IMR-90 (cell line): ENCODE measurements around the gene FBXW5. TPM values are rescaled to one million over a fixed set of nuclear protein-coding genes. Genes with fewer than 3 reads are reported as not detected.

Experiments
- ATAC-seq: fragments of 200-7000 bp; cut with Tn5 transposase; 2 replicates; pipeline ENCODE4 v1.9.1; 2020; ENCODE audit warnings: low read depth, mild to moderate bottlenecking, moderate library complexity
- BruUV-seq: library from RNA; stranded (reverse); fragments of 400-500 nt; replicated peaks from 2 replicates; lab custom pipeline; 2021; lab: Mats Ljungman, UMichigan
- CTCF ChIA-PET: fragments of 300-600 bp; formaldehyde crosslinking; extraction: SDS; loops from one replicate; lab custom pipeline; 2021; ENCODE audit warnings: antibody characterized with exemption; lab: Yijun Ruan, JAX
- POLR2A ChIA-PET: fragments of 300-600 bp; sonication (Branson Sonifier 250); formaldehyde crosslinking; loops from one replicate; lab custom pipeline; 2022; ENCODE audit warnings: antibody characterized with exemption; ENCODE audit not compliant: unreplicated experiment; lab: Charles Lee
- DNase-seq: peaks from one replicate; pipeline ENCODE4 v3.0.0; 2013
- H2AFZ ChIP-seq: replicated peaks from 2 replicates; pipeline ENCODE3; 2013; ENCODE audit warnings: low read length, mild to moderate bottlenecking; ENCODE audit not compliant: poor library complexity
- H2AK5ac ChIP-seq: 2 replicates; pipeline ENCODE4 v1.6.1; 2013; ENCODE audit warnings: low read depth, low read length, inconsistent platforms
- H2AK9ac ChIP-seq: replicated peaks from 2 replicates; pipeline ENCODE3; 2013; ENCODE audit warnings: mild to moderate bottlenecking, low read depth, low read length, moderate library complexity; ENCODE audit not compliant: poor library complexity
- H2BK120ac ChIP-seq: 2 replicates; pipeline ENCODE4 v1.6.1; 2013; ENCODE audit warnings: low read depth, low read length, inconsistent platforms
- H2BK15ac ChIP-seq: 3 replicates; pipeline ENCODE4 v1.6.1; 2013; ENCODE audit warnings: low read depth, low read length, inconsistent platforms
- H2BK20ac ChIP-seq: 2 replicates; pipeline ENCODE4 v1.6.1; 2013; ENCODE audit warnings: low read depth, mild to moderate bottlenecking, inconsistent platforms, low read length, moderate library complexity
- H2BK5ac ChIP-seq: 2 replicates; pipeline ENCODE4 v1.6.1; 2013; ENCODE audit warnings: mild to moderate bottlenecking, low read depth, low read length, inconsistent platforms; ENCODE audit not compliant: poor library complexity, severe bottlenecking
- H3K14ac ChIP-seq: replicated peaks from 2 replicates; pipeline ENCODE4 v1.6.1; 2013; ENCODE audit warnings: low read depth, low read length, inconsistent platforms
- H3K18ac ChIP-seq: 2 replicates; pipeline ENCODE4 v1.6.1; 2013; ENCODE audit warnings: low read depth, low read length, control low read depth
- H3K23ac ChIP-seq: 2 replicates; pipeline ENCODE4 v1.6.1; 2013; ENCODE audit warnings: low read depth, low read length, inconsistent platforms
- H3K27ac ChIP-seq: 2 replicates; pipeline ENCODE4 v1.5.1; 2013; ENCODE audit warnings: mild to moderate bottlenecking, control low read depth, low read length; ENCODE audit not compliant: insufficient read depth
- H3K27me3 ChIP-seq: 2 replicates; pipeline ENCODE4 v1.6.1; 2013; ENCODE audit warnings: low read length; ENCODE audit not compliant: control insufficient read depth, insufficient read depth
- H3K36me3 ChIP-seq: 2 replicates; pipeline ENCODE4 v1.6.1; 2013; ENCODE audit warnings: low read length, mixed read lengths; ENCODE audit not compliant: control insufficient read depth, insufficient read depth
- H3K4ac ChIP-seq: 2 replicates; pipeline ENCODE4 v1.6.1; 2013; ENCODE audit warnings: low read depth, low read length, inconsistent platforms
- H3K4me1 ChIP-seq: 2 replicates; pipeline ENCODE4 v1.6.1; 2013; ENCODE audit warnings: low read length, mixed read lengths; ENCODE audit not compliant: control insufficient read depth, insufficient read depth
- H3K4me2 ChIP-seq: 2 replicates; pipeline ENCODE4 v1.6.1; 2013; ENCODE audit warnings: low read depth, mild to moderate bottlenecking, control low read depth, low read length, moderate library complexity
- H3K4me3 ChIP-seq: 2 replicates; pipeline ENCODE4 v1.5.1; 2013; ENCODE audit warnings: low read depth, mild to moderate bottlenecking, control low read depth, low read length, moderate library complexity; ENCODE audit not compliant: insufficient read depth
- H3K56ac ChIP-seq: 2 replicates; pipeline ENCODE4 v1.6.1; 2013; ENCODE audit warnings: low read length, inconsistent platforms; ENCODE audit not compliant: insufficient read depth; ENCODE audit errors: extremely low read depth
- H3K79me1 ChIP-seq, 2 experiments: 2 replicates each; pipeline ENCODE4 v1.6.1; 2013; ENCODE audit warnings: low read length in 2 of 2, inconsistent platforms in 1 of 2, low read depth in 1 of 2
- H3K9ac ChIP-seq: 2 replicates; pipeline ENCODE4 v1.6.1; 2013; ENCODE audit warnings: low read depth, low read length, control low read depth
- H3K9me1 ChIP-seq: 2 replicates; pipeline ENCODE4 v1.6.1; 2013; ENCODE audit warnings: low read length, inconsistent platforms; ENCODE audit not compliant: insufficient read depth
- H3K9me3 ChIP-seq: 2 replicates; pipeline ENCODE4 v1.6.1; 2013; ENCODE audit warnings: low read length; ENCODE audit not compliant: control insufficient read depth, insufficient read depth
- H4K20me1 ChIP-seq: 2 replicates; pipeline ENCODE4 v1.6.1; 2013; ENCODE audit warnings: low read length, inconsistent platforms; ENCODE audit not compliant: insufficient read depth
- H4K5ac ChIP-seq: 2 replicates; pipeline ENCODE4 v1.6.1; 2013; ENCODE audit warnings: mild to moderate bottlenecking, low read depth, low read length, control low read depth
- H4K8ac ChIP-seq, 2 experiments: 2 replicates each; pipeline ENCODE4 v1.6.1; 2013; ENCODE audit warnings: low read depth in 2 of 2, low read length in 2 of 2, control low read depth in 1 of 2, inconsistent platforms in 1 of 2
- H4K91ac ChIP-seq: 2 replicates; pipeline ENCODE4 v1.6.1; 2013; ENCODE audit warnings: low read depth, low read length, inconsistent platforms; ENCODE audit not compliant: insufficient read depth
- BHLHE40 ChIP-seq: fragments of 150-350 bp; IDR thresholded peaks from 2 replicates; pipeline ENCODE4 v1.6.1; 2016; ENCODE audit warnings: mild to moderate bottlenecking, low read depth, low read length
- CEBPB ChIP-seq: IDR thresholded peaks from 2 replicates; pipeline ENCODE4 v1.6.1; 2012; ENCODE audit warnings: low read depth, low read length, improper control_type of control experiment
- CHD1 ChIP-seq: IDR thresholded peaks from 2 replicates; pipeline ENCODE4 v1.6.1; 2012; ENCODE audit warnings: low read depth, low read length, improper control_type of control experiment
- CTCF ChIP-seq: conservative IDR thresholded peaks from 2 replicates; pipeline ENCODE4 v1.5.1; 2012; ENCODE audit warnings: mild to moderate bottlenecking, low read depth, low read length, improper control_type of control experiment
- ELK1 ChIP-seq: fragments of 150-350 bp; IDR thresholded peaks from 2 replicates; pipeline ENCODE4 v1.6.1; 2016; ENCODE audit warnings: low read depth, mild to moderate bottlenecking, low read length, moderate library complexity, borderline replicate concordance
- MAFK ChIP-seq: IDR thresholded peaks from 2 replicates; pipeline ENCODE4 v1.6.1; 2012; ENCODE audit warnings: low read depth, low read length, improper control_type of control experiment
- MAZ ChIP-seq: IDR thresholded peaks from 2 replicates; pipeline ENCODE4 v1.6.1; 2012; ENCODE audit warnings: low read depth, mild to moderate bottlenecking, low read length, improper control_type of control experiment, moderate library complexity, borderline replicate concordance
- MXI1 ChIP-seq: IDR thresholded peaks from 2 replicates; pipeline ENCODE4 v1.6.1; 2012; ENCODE audit warnings: low read depth, mild to moderate bottlenecking, low read length, moderate library complexity, borderline replicate concordance
- RAD21 ChIP-seq: IDR thresholded peaks from 2 replicates; pipeline ENCODE4 v1.6.1; 2012; ENCODE audit warnings: low read length, improper control_type of control experiment
- USF2 ChIP-seq: fragments of 150-350 bp; IDR thresholded peaks from 2 replicates; pipeline ENCODE4 v1.6.1; 2017; ENCODE audit warnings: mild to moderate bottlenecking, antibody characterized with exemption, low read length, low read depth
- WGBS, 2 experiments: methylation state at CpG; one replicate each; pipeline versions ENCODE4 v1.1.5 to v1.1.7; 2013; ENCODE audit warnings: missing lambda C conversion rate in 2 of 2; ENCODE audit not compliant: insufficient read length in 1 of 2; ENCODE audit errors: extremely low coverage in 2 of 2; 5-methylcytosine and 5-hydroxymethylcytosine counted together
- dilution Hi-C: fragments of 300-500 bp; cut with HindIII; formaldehyde crosslinking; loops from one replicate; pipeline ENCODE4 v1.14.3; 2018; ENCODE audit warnings: low sequenced_read_pairs; ENCODE audit not compliant: unreplicated experiment
- in situ Hi-C: fragments of 300-500 bp; cut with MboI; formaldehyde crosslinking; loops from 3 replicates; pipeline ENCODE4 v1.14.3; 2019; ENCODE audit warnings: low sequenced_read_pairs, inconsistent platforms, mixed read lengths
- intact Hi-C: fragments of 100-400 bp; cut with micrococcal nuclease; formaldehyde crosslinking; loops from 2 replicates; pipeline ENCODE4 v1.10.0; 2022
- polyA plus RNA-seq, 3 experiments: library from polyadenylated mRNA; depleted of rRNA; stranded (reverse); fragments of >200 nt; gene quantifications; 2 replicates each; pipeline ENCODE4 v1.2.3, GENCODE V29; 2012; ENCODE audit warnings: low replicate concordance in 1 of 3
- total RNA-seq: library from RNA; depleted of rRNA; stranded (reverse); fragments of >200 nt; gene quantifications from 2 replicates; pipeline ENCODE4 v1.2.3, GENCODE V29; 2012

The FBXW5 gene
- total and polyA plus RNA-seq, 2 of the 4 experiments (the other 2 are of a cell fraction), result 65.1 to 80.2 TPM

- no peak overlapping the region for H4K8ac ChIP-seq
- in situ Hi-C loops, result no loop called here
- H3K27ac ChIP-seq, result no peak overlapping the region
- CTCF ChIA-PET, result interaction anchor here (1.4 kb wide), 1 partner anchor 9 kb away, joined by 4 read pairs; no protein-coding TSS in a partner anchor
- no peaks in the 10 kb centered on the region for H3K9me3 ChIP-seq
- no peaks in the 10 kb centered on the region for H3K27me3 ChIP-seq
- intact Hi-C loops, result no loop called here
- H3K9ac ChIP-seq, result no peak overlapping the region
- no peaks in the 10 kb centered on the region for H3K9me1 ChIP-seq
- dilution Hi-C loops, result no loop called here
- H2BK120ac ChIP-seq, result no peak overlapping the region
- H2AFZ ChIP-seq, result no peak overlapping the region
- no peak overlapping the region for H2BK20ac ChIP-seq
- H3K79me1 ChIP-seq, result no peaks in the 10 kb centered on the region; a peak in 1 of 4 replicates
- no peak overlapping the region for H2BK15ac ChIP-seq
- no peak overlapping the region for H4K5ac ChIP-seq
- POLR2A ChIA-PET, result no interaction called here
- no peaks in the 10 kb centered on the region for H4K20me1 ChIP-seq
- H4K91ac ChIP-seq, result no peak overlapping the region
- no peak overlapping the region for H3K4me3 ChIP-seq
- H3K14ac ChIP-seq, result no peak overlapping the region
- peaks cover 10% of the 10 kb centered on the region for H3K36me3 ChIP-seq
- H2AK5ac ChIP-seq, result no peak overlapping the region
- 90% methylated on average over 2 of the region's 23 CpGs; no CpG with 5 or more reads in 1 of the 2 experiments for WGBS, 2 experiments
- H2BK5ac ChIP-seq, result no peak overlapping the region
- no peak for ATAC-seq
- peak overlapping the region; percentile 5 for H2AK9ac ChIP-seq
- TF ChIP-seq CHD1, result no peak
- TF ChIP-seq MAFK, result no peak
- TF ChIP-seq MXI1, result no peak
- no peak for TF ChIP-seq CTCF
- no peak for TF ChIP-seq BHLHE40
- TF ChIP-seq RAD21, result no peak
- TF ChIP-seq USF2, result no peak
- TF ChIP-seq MAZ, result no peak
- TF ChIP-seq ELK1, result no peak
- no peak for TF ChIP-seq CEBPB
- no peak overlapping the region for H3K56ac ChIP-seq
- H3K4me2 ChIP-seq, result no peak overlapping the region
- H3K4ac ChIP-seq, result no peak overlapping the region
- no peak overlapping the region for H3K18ac ChIP-seq
- BruUV-seq, result no TSS peak
- no peaks in the 10 kb centered on the region for H3K4me1 ChIP-seq
- DNase-seq, result peak; percentile 28
- H3K23ac ChIP-seq, result no peak overlapping the region
Observed at GRCh38 chr9:136927343-136928271, 16.9 kb downstream of the FBXW5 start.
